RWPE2 (cell line): ENCODE data around the gene C6orf89.

Source experiments
- ATAC-seq: fragments of 200-7000 bp; cut with Tn5 transposase; 3 replicates; pipeline ENCODE4 v1.9.1; 2021; ENCODE audit warnings: low read depth
- DNase-seq: peaks from one replicate; pipeline ENCODE4 v3.0.0-alpha.2; 2020; ENCODE audit warnings: low spot score
- H3K27ac ChIP-seq: fragments of 450-650 bp; 2 replicates; pipeline ENCODE4 v1.5.1; 2017; ENCODE audit warnings: mild to moderate bottlenecking; ENCODE audit not compliant: poor library complexity, severe bottlenecking
- H3K27me3 ChIP-seq: fragments of 250-450 bp; sonication (Bioruptor Pico); 2 replicates; pipeline ENCODE4 v1.5.1; 2021; ENCODE audit warnings: mild to moderate bottlenecking, moderate library complexity; ENCODE audit not compliant: insufficient read depth, poor library complexity, severe bottlenecking
- H3K36me3 ChIP-seq: fragments of 250-450 bp; sonication (Bioruptor Pico); 2 replicates; pipeline ENCODE4 v1.5.1; 2020; ENCODE audit warnings: low read depth, mild to moderate bottlenecking, moderate library complexity
- H3K4me1 ChIP-seq: fragments of 250-450 bp; sonication (Bioruptor Pico); 2 replicates; pipeline ENCODE4 v1.5.1; 2021; ENCODE audit warnings: mild to moderate bottlenecking, moderate library complexity; ENCODE audit not compliant: insufficient read depth, poor library complexity, severe bottlenecking
- H3K4me3 ChIP-seq: fragments of 250-450 bp; sonication (Bioruptor Pico); 2 replicates; pipeline ENCODE4 v1.5.1; 2021; ENCODE audit warnings: mild to moderate bottlenecking, moderate library complexity; ENCODE audit not compliant: severe bottlenecking
- H3K9me3 ChIP-seq: fragments of 250-450 bp; sonication (Bioruptor Pico); 2 replicates; pipeline ENCODE4 v1.5.1; 2021; ENCODE audit warnings: mild to moderate bottlenecking, moderate library complexity; ENCODE audit not compliant: severe bottlenecking
- TF ChIP-seq, protein P1 (sequence below): fragments of 450-650 bp; IDR thresholded peaks from one replicate; pipeline ENCODE4 v1.5.1; 2017; ENCODE audit warnings: mild to moderate bottlenecking, moderate library complexity; ENCODE audit not compliant: poor library complexity, severe bottlenecking

C6orf89 gene

DNA sequence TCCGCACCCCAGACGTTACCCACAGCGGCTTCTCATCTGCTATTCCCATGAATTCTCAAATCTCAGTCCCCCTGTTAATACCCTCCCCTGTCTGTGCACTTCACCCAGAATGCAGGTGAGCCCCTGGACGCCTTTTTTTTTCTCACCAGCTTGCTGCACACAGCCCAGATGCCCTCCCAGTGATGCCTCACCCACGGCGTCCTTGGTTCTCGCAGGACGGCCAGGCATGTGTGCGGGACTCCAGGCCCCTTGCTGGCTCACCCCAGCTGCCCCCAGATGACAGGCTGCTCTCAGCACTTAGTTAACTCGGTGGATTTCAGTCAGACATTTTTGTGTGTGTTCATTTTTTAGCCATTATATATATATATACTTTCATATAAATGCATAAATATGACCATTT is 43.4 kb downstream of the C6orf89 start:
- Histone ChIP-seq H3K4me1 (peaks cover 23% of the 10 kb centered on the region), H3K4me3 (no peak overlapping the region), H3K9me3 (peaks cover 2% of the 10 kb centered on the region), H3K27me3 (no peaks in the 10 kb centered on the region), H3K36me3 (peaks cover 6% of the 10 kb centered on the region; the same call in 1 of the 2 replicates), H3K27ac (no peak overlapping the region)
- TF ChIP-seq, protein P1, sequence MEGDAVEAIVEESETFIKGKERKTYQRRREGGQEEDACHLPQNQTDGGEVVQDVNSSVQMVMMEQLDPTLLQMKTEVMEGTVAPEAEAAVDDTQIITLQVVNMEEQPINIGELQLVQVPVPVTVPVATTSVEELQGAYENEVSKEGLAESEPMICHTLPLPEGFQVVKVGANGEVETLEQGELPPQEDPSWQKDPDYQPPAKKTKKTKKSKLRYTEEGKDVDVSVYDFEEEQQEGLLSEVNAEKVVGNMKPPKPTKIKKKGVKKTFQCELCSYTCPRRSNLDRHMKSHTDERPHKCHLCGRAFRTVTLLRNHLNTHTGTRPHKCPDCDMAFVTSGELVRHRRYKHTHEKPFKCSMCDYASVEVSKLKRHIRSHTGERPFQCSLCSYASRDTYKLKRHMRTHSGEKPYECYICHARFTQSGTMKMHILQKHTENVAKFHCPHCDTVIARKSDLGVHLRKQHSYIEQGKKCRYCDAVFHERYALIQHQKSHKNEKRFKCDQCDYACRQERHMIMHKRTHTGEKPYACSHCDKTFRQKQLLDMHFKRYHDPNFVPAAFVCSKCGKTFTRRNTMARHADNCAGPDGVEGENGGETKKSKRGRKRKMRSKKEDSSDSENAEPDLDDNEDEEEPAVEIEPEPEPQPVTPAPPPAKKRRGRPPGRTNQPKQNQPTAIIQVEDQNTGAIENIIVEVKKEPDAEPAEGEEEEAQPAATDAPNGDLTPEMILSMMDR: no peak
- DNase-seq (no peak), ATAC-seq (no peak)

DNA sequence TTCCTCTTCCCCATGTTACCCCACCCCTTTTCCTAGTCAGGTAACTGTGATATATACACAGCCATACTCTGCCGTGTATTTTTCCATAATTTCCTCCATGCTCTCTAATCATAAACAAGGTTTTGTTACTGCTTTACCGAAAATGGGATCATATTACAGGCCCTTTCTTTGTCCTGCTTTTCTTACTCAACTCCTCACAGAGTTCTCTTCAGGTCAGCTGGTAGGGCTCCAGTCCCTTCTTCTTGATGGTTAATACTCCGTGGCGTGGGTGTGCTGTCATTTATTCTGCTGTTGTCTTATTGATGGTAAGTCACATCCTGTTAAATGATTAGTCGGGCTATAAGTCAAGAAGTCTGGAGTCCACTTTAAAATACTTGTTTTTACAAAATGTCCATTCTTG is 43.9 kb downstream of the C6orf89 start:
- H3K36me3 ChIP-seq: peaks cover 4% of the 10 kb centered on the region; the same call in 1 of the 2 replicates
- H3K4me1 ChIP-seq: peaks cover 24% of the 10 kb centered on the region
- H3K9me3 ChIP-seq: peaks cover 2% of the 10 kb centered on the region
- DNase-seq (no peak), ATAC-seq (peak; percentile 69)
- no peak overlapping the region for H3K27ac ChIP-seq
- TF ChIP-seq, protein P1: no peak
- no peaks in the 10 kb centered on the region for H3K27me3 ChIP-seq
- no peak overlapping the region for H3K4me3 ChIP-seq

DNA sequence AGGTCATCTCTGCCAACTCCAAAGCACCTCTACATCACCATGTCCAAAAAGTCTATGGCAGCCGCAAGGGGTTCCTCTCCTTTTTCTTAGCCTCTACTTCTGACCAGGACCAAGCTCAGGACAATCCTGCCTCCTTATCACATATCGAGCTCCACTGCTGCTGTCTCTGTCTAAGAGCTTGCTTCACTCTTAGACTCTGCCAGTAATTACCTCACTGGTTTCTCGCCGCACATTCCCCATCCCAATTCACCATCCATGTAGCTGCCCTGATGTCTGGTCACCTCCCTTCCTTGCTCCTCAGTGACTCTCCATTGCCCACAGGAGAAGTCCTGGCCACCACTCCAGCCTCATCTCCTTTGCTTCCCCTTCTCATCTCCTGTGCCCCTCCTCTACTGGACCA is 44.7 kb downstream of the C6orf89 start:
- DNase-seq: no peak
- TF ChIP-seq, protein P1: no peak
- Histone ChIP-seq H3K4me1 (peaks cover 29% of the 10 kb centered on the region), H3K27me3 (no peaks in the 10 kb centered on the region), H3K4me3 (no peak overlapping the region), H3K36me3 (no peaks in the 10 kb centered on the region), H3K9me3 (peaks cover 2% of the 10 kb centered on the region), H3K27ac (no peak overlapping the region)
- ATAC-seq: no peak

DNA sequence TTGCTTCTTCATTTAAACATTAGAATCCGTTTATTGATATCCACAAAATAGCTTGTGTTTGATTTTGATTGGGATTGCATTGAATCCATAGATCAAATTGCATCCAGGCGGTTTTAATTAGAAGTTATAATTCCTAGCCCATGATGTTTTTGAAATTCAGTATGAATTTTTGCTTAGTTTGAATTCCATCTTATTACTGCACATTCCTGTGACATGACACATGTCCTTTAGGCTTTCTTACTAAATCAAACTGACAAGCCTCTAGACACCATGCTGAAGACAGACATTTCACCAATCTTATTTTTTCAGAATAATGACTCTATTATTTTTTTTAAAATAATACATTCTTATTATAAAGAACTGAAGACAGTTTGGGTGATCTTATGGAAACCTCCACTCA is 47.4 kb downstream of the C6orf89 start:
- TF ChIP-seq, protein P1: no peak
- DNase-seq (no peak), ATAC-seq (peak; percentile 78)
- Histone ChIP-seq H3K4me3 (no peak overlapping the region), H3K27me3 (no peaks in the 10 kb centered on the region), H3K4me1 (peaks cover 32% of the 10 kb centered on the region), H3K27ac (peak overlapping the region; percentile 74), H3K9me3 (peaks cover 2% of the 10 kb centered on the region), H3K36me3 (no peaks in the 10 kb centered on the region)

DNA sequence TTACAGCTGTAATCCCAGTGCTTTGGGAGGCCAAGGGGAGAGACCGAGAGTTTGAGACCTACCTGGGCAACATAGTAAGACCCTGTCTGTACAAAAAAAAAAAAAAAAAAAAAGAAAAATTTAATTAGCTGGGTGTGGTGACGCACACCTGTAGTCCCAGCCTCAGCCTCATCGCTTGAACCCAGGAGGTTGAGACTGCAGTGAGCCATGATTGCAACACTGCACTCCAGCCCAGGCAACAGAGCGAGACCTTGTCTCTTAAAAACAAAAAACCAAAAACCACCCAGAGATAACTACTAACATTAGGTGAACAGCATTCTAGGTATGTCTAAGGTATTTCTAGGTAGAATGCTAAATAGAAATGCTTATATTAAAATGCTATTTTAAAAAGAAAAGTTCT is 47.8 kb downstream of the C6orf89 start:
- DNase-seq (no peak), ATAC-seq (no peak)
- peaks cover 32% of the 10 kb centered on the region for H3K4me1 ChIP-seq
- no peak overlapping the region for H3K4me3 ChIP-seq
- no peaks in the 10 kb centered on the region for H3K36me3 ChIP-seq
- peak overlapping the region; percentile 74 for H3K27ac ChIP-seq
- peaks cover 2% of the 10 kb centered on the region for H3K9me3 ChIP-seq
- H3K27me3 ChIP-seq: no peaks in the 10 kb centered on the region
- TF ChIP-seq, protein P1: no peak
